CD4-positive, alpha-beta memory T cell (primary cell): Measurements from ENCODE around the gene FBXO28. TPM values are rescaled to one million over a fixed set of nuclear protein-coding genes. Genes with fewer than 3 reads are reported as not detected.
"Not testable (repeated sequence)": the region's sequence is repeated elsewhere in the genome, so short reads cannot be mapped to it uniquely, and the experiment has no call there.

Source experiments
- CTCF ChIA-PET: fragments of 350-600 bp; sonication (Branson Sonifier 250); formaldehyde crosslinking; loops from one replicate; lab custom pipeline; 2021; ENCODE audit warnings: inconsistent platforms; ENCODE audit not compliant: partially characterized antibody; lab: Charles Lee
- POLR2A ChIA-PET: fragments of 350-600 bp; sonication (Branson Sonifier 250); formaldehyde crosslinking; loops from one replicate; lab custom pipeline; 2021; ENCODE audit not compliant: partially characterized antibody; lab: Charles Lee
- DNase-seq, 5 donors: peaks; one replicate each; pipeline versions ENCODE4 v3.0.0 to v3.0.0-alpha.2; 2020 to 2022; ENCODE audit warnings: mixed read lengths in 1 of 5
- H3K27ac ChIP-seq: one replicate; pipeline ENCODE4 v1.7.0; 2013; ENCODE audit warnings: low read depth, low read length
- H3K27me3 ChIP-seq: 2 replicates; pipeline ENCODE4 v1.7.0; 2013; ENCODE audit warnings: mild to moderate bottlenecking, low read length, moderate library complexity; ENCODE audit not compliant: insufficient read depth
- H3K36me3 ChIP-seq: 2 replicates; pipeline ENCODE4 v1.7.0; 2013; ENCODE audit warnings: mild to moderate bottlenecking, low read length, moderate library complexity; ENCODE audit not compliant: insufficient read depth
- H3K4me1 ChIP-seq: 2 replicates; pipeline ENCODE4 v1.7.0; 2013; ENCODE audit warnings: mild to moderate bottlenecking, low read length, moderate library complexity; ENCODE audit not compliant: insufficient read depth
- H3K4me3 ChIP-seq, 2 donors: one replicate each; pipeline ENCODE4 v1.7.0; 2013; ENCODE audit warnings: low read length in 2 of 2, mild to moderate bottlenecking in 1 of 2
- H3K9me3 ChIP-seq, 2 donors: one replicate each; pipeline ENCODE4 v1.7.0; 2013; ENCODE audit warnings: low read length in 2 of 2, control low read depth in 1 of 2; ENCODE audit not compliant: control insufficient read depth in 1 of 2
- H3K27ac Mint-ChIP-seq, 7 donors: one replicate each; pipeline ENCODE4 v1.8.0; 2020 to 2021; ENCODE audit warnings: mixed read lengths in 7 of 7, mild to moderate bottlenecking in 6 of 7, inconsistent platforms in 3 of 7, moderate library complexity in 3 of 7
- H3K27me3 Mint-ChIP-seq, 2 donors: one replicate each; pipeline ENCODE4 v1.8.0; 2020 to 2021; ENCODE audit warnings: mixed read lengths in 2 of 2
- H3K36me3 Mint-ChIP-seq, 2 donors: one replicate each; pipeline ENCODE4 v1.8.0; 2020 to 2021; ENCODE audit warnings: mixed read lengths in 2 of 2, inconsistent platforms in 1 of 2, mild to moderate bottlenecking in 1 of 2
- H3K4me1 Mint-ChIP-seq, 4 donors: one replicate each; pipeline ENCODE4 v1.8.0; 2020 to 2021; ENCODE audit warnings: mixed read lengths in 4 of 4, mild to moderate bottlenecking in 1 of 4
- H3K4me3 Mint-ChIP-seq, 8 donors: one replicate each; pipeline ENCODE4 v1.8.0; 2020 to 2021; ENCODE audit warnings: mixed read lengths in 8 of 8, mild to moderate bottlenecking in 7 of 8, moderate library complexity in 6 of 8, inconsistent platforms in 3 of 8
- H3K9me3 Mint-ChIP-seq, 8 donors: one replicate each; pipeline ENCODE4 v1.8.0; 2020 to 2021; ENCODE audit warnings: mixed read lengths in 8 of 8, mild to moderate bottlenecking in 5 of 8, inconsistent platforms in 3 of 8, moderate library complexity in 1 of 8
- intact Hi-C: fragments of 100-400 bp; cut with micrococcal nuclease; formaldehyde crosslinking; loops from one replicate; pipeline ENCODE4 v1.15.1; 2023
- polyA plus RNA-seq, 2 donors: library from polyadenylated mRNA; unstranded; fragments of 300-500 nt; fragmentation: Illumina TruSeq; gene quantifications; one replicate each; pipeline ENCODE4 v1.2.3, GENCODE V29; 2021
- total RNA-seq, 2 experiments: library from RNA; stranded (reverse); gene quantifications; one replicate each; pipeline ENCODE4 v1.2.3, GENCODE V29; 2021

FBXO28 gene
- total and polyA plus RNA-seq, 4 experiments from 2014 or later: 11.3 to 39.7 (median 27.9) TPM

DNA sequence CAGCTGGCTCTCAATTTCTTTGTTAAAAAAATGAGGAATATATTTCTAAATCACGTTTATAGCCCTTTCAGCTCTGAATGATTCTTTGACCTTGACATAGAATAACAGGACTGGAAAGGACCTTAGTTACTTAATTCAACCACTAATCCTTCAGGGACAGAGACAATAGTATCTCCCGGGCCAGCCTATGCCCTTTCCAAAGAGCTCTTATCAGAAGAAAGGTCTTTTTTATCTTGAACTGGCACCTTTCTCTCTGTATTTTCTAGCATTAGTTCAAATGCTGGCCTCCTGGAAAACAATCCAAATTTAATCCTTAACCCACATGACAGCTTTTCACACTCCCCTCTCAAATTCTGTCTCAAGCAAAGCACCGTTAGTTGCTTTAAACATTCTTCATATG, 44.8 kb upstream of the FBXO28 start:
- Histone ChIP-seq H3K9me3 (no peaks in the 10 kb centered on the region), H3K4me1 (no peaks in the 10 kb centered on the region), H3K27ac (no peak overlapping the region), H3K27me3 (no peaks in the 10 kb centered on the region), H3K36me3 (no peaks in the 10 kb centered on the region), H3K4me3 (no peak overlapping the region)
- no peak for DNase-seq
- peaks cover 0 to 9% (median 3%) of the 10 kb centered on the region in 8 donors for H3K9me3 Mint-ChIP-seq
- H3K27me3 Mint-ChIP-seq: peaks cover 7 to 11% of the 10 kb centered on the region in 2 donors
- CTCF ChIA-PET: interaction anchor here (1.3 kb wide), 1 partner anchor 8 kb away, joined by 4 read pairs; no protein-coding TSS in a partner anchor
- peaks cover 3 to 10% (median 5%) of the 10 kb centered on the region in 4 donors for H3K4me1 Mint-ChIP-seq
- H3K27ac Mint-ChIP-seq: no peak overlapping the region
- H3K4me3 Mint-ChIP-seq: no peak overlapping the region
- H3K36me3 Mint-ChIP-seq: no peaks in the 10 kb centered on the region
- POLR2A ChIA-PET: no interaction called here
- intact Hi-C loops: no loop called here

GRCh38 chr1:224070521-224070920, 43.4 kb upstream of the FBXO28 start:
- CTCF ChIA-PET: interaction anchor here (1.4 kb wide), 1 partner anchor 19 kb away, joined by 3 read pairs; no protein-coding TSS in a partner anchor
- no peak for DNase-seq
- H3K27me3 Mint-ChIP-seq: peaks cover 7 to 19% of the 10 kb centered on the region in 2 donors

GRCh38 chr1:224076407-224076806, 37.5 kb upstream of the FBXO28 start:
- Mint-ChIP-seq H3K4me3 (no peak overlapping the region), H3K4me1 (no peaks in the 10 kb centered on the region), H3K27ac (no peak overlapping the region), H3K9me3 (peaks cover 0 to 9% (median 3%) of the 10 kb centered on the region in 8 donors), H3K36me3 (no peaks in the 10 kb centered on the region), H3K27me3 (peaks cover 8 to 11% of the 10 kb centered on the region in 2 donors)
- no peak for DNase-seq
- H3K9me3 ChIP-seq: no peaks in the 10 kb centered on the region
- peaks cover 4% of the 10 kb centered on the region for H3K27me3 ChIP-seq
- no peaks in the 10 kb centered on the region for H3K36me3 ChIP-seq
- no peaks in the 10 kb centered on the region for H3K4me1 ChIP-seq
- ChIA-PET POLR2A (no interaction called here), CTCF (interaction anchor here (0.8 to 1.4 kb wide), 2 partner anchors 25 to 27 kb away, joined by 3 read pairs; no protein-coding TSS in a partner anchor)
- intact Hi-C loops: no loop called here
- H3K4me3 ChIP-seq: no peak overlapping the region
- no peak overlapping the region for H3K27ac ChIP-seq

More at GRCh38 chr1:224070521-224070920, 43.4 kb upstream of the FBXO28 start:
- Histone ChIP-seq H3K36me3 (no peaks in the 10 kb centered on the region), H3K27ac (no peak overlapping the region), H3K4me3 (no peak overlapping the region), H3K27me3 (no peaks in the 10 kb centered on the region), H3K9me3 (no peaks in the 10 kb centered on the region), H3K4me1 (no peaks in the 10 kb centered on the region)
- Mint-ChIP-seq H3K9me3 (peaks cover 0 to 9% (median 3%) of the 10 kb centered on the region in 8 donors), H3K36me3 (no peaks in the 10 kb centered on the region), H3K27ac (no peak overlapping the region), H3K4me3 (no peak overlapping the region), H3K4me1 (peaks cover 0 to 3% (median under 1%) of the 10 kb centered on the region in 4 donors)
- intact Hi-C loops: no loop called here
- POLR2A ChIA-PET: no interaction called here

DNA sequence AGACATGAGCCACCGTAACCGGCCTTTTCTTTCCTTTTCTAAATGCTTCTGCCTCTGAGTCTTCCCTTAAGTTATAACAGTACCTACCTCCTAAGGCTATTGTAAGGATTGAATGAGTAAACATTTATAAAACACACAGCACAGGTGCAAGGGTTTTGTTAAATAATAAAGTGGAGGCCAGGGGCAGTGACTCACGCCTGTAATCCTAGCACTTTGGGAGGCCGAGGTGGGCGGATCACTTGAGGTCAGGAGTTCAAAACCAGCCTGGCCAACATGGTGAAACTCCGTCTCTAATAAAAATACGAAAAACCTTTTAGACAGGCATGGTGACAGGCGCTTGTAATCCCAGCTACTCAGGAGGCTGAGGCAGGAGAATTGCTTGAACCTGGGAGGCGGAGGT, 34.3 kb upstream of the FBXO28 start:
- POLR2A ChIA-PET, H3K4me3 ChIP-seq, H3K4me1 ChIP-seq, DNase-seq, H3K27ac ChIP-seq, H3K9me3 Mint-ChIP-seq, H3K4me3 Mint-ChIP-seq, H3K36me3 Mint-ChIP-seq, intact Hi-C loops, H3K9me3 ChIP-seq, H3K4me1 Mint-ChIP-seq, H3K36me3 ChIP-seq, CTCF ChIA-PET, H3K27ac Mint-ChIP-seq, H3K27me3 ChIP-seq: not testable (repeated sequence)
- H3K27me3 Mint-ChIP-seq: peaks cover 6 to 15% of the 10 kb centered on the region in 2 donors

- ChIA-PET CTCF (no interaction called here), POLR2A (no interaction called here)
- Mint-ChIP-seq H3K27ac (no peak overlapping the region), H3K9me3 (no peaks in the 10 kb centered on the region), H3K4me3 (no peak overlapping the region), H3K4me1 (no peaks in the 10 kb centered on the region), H3K36me3 (no peaks in the 10 kb centered on the region), H3K27me3 (peaks cover 6 to 10% of the 10 kb centered on the region in 2 donors)
- Histone ChIP-seq H3K36me3 (no peaks in the 10 kb centered on the region), H3K4me3 (no peak overlapping the region), H3K27me3 (peaks cover 4% of the 10 kb centered on the region), H3K9me3 (no peaks in the 10 kb centered on the region), H3K4me1 (no peaks in the 10 kb centered on the region), H3K27ac (no peak overlapping the region)
- intact Hi-C loops: no loop called here
- no peak for DNase-seq
Measured at GRCh38 chr1:224080115-224080774, 33.7 kb upstream of the FBXO28 start.

DNA sequence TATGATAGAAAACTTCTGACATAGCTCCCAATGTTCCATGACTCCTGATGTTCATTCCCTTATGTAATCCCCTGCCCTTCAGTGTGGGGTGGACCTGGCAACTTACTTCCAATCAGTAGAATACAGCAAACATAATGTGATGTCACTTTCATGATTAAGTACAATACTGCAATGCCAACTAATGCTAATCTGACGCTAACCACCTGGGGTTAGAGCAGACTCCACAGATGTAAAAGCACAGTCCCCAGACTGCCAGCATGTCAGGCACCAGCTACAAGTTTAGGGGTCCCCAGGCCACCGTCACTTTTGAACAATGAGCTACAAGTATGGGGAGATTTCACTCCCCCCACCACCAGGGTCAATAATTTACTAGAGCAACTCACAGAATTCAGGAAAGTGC, 32.3 kb upstream of the FBXO28 start:
- no peak overlapping the region for H3K4me3 Mint-ChIP-seq
- Histone ChIP-seq H3K4me1 (no peaks in the 10 kb centered on the region), H3K27me3 (peaks cover 4% of the 10 kb centered on the region), H3K27ac (no peak overlapping the region), H3K36me3 (no peaks in the 10 kb centered on the region), H3K4me3 (no peak overlapping the region), H3K9me3 (no peaks in the 10 kb centered on the region)
- no peaks in the 10 kb centered on the region for H3K36me3 Mint-ChIP-seq
- no peak for DNase-seq
- CTCF ChIA-PET: no interaction called here
- H3K9me3 Mint-ChIP-seq: no peaks in the 10 kb centered on the region
- H3K4me1 Mint-ChIP-seq: no peaks in the 10 kb centered on the region
- H3K27me3 Mint-ChIP-seq: peaks cover 8% of the 10 kb centered on the region in 2 donors
- no peak overlapping the region for H3K27ac Mint-ChIP-seq
- intact Hi-C loops: no loop called here
- POLR2A ChIA-PET: no interaction called here

DNA sequence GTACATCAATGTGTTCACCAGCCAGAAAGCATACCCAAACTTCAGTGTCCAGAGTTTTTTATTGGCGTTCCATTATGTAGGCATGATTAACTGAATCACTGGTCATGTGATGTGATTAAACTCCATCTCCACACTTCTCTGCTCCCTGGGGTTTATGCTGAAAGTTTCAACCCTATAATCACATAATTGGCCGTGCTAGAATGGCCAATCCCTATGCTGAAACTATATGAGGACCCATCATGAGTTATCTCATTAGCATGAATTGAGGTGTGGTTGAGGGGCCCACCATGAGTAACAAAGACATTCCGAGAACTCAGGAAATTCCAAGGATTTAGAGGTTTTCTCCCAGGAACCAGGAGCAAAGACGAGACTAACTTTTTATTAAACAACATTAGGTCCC, 31.8 kb upstream of the FBXO28 start:
- DNase-seq: no peak
- Histone ChIP-seq H3K27ac (no peak overlapping the region), H3K4me1 (no peaks in the 10 kb centered on the region), H3K9me3 (no peaks in the 10 kb centered on the region), H3K4me3 (no peak overlapping the region), H3K36me3 (no peaks in the 10 kb centered on the region), H3K27me3 (peaks cover 4% of the 10 kb centered on the region)
- ChIA-PET POLR2A (no interaction called here), CTCF (no interaction called here)
- Mint-ChIP-seq H3K4me1 (no peaks in the 10 kb centered on the region), H3K9me3 (no peaks in the 10 kb centered on the region), H3K27me3 (peaks cover 8 to 10% of the 10 kb centered on the region in 2 donors), H3K36me3 (no peaks in the 10 kb centered on the region), H3K27ac (no peak overlapping the region), H3K4me3 (no peak overlapping the region)
- intact Hi-C loops: no loop called here
